Trophoblast cell (in vitro differentiated cells and primary cell): ENCODE measurements around the gene METTL13.

Source experiments
- DNase-seq, 2 donors: peaks; one replicate each; pipeline ENCODE4 v3.0.0-alpha.2; 2016
- H2AFZ ChIP-seq: 2 replicates; pipeline ENCODE4 v1.6.1; 2013; ENCODE audit warnings: low read length, moderate library complexity, mild to moderate bottlenecking; ENCODE audit not compliant: insufficient read depth, poor library complexity
- H2AK5ac ChIP-seq: 2 replicates; pipeline ENCODE4 v1.6.1; 2013; ENCODE audit warnings: mild to moderate bottlenecking, low read length
- H2BK120ac ChIP-seq: 2 replicates; pipeline ENCODE4 v1.6.1; 2013; ENCODE audit warnings: low read length, mild to moderate bottlenecking, moderate library complexity; ENCODE audit not compliant: insufficient read depth, poor library complexity
- H2BK12ac ChIP-seq: 2 replicates; pipeline ENCODE4 v1.6.1; 2013; ENCODE audit warnings: mild to moderate bottlenecking, low read length, moderate library complexity
- H2BK5ac ChIP-seq: 2 replicates; pipeline ENCODE4 v1.6.1; 2013; ENCODE audit warnings: low read length, low read depth, moderate library complexity, mild to moderate bottlenecking; ENCODE audit not compliant: poor library complexity
- H3K14ac ChIP-seq: 2 replicates; pipeline ENCODE4 v1.6.1; 2013; ENCODE audit warnings: mild to moderate bottlenecking, low read length
- H3K18ac ChIP-seq: 2 replicates; pipeline ENCODE4 v1.6.1; 2013; ENCODE audit warnings: mild to moderate bottlenecking, low read length
- H3K23ac ChIP-seq: 2 replicates; pipeline ENCODE4 v1.6.1; 2013; ENCODE audit warnings: low read length
- H3K27ac ChIP-seq: 2 replicates; pipeline ENCODE4 v1.5.1; 2013; ENCODE audit warnings: low read depth, mild to moderate bottlenecking, inconsistent platforms, low read length, moderate library complexity
- H3K27me3 ChIP-seq: 2 replicates; pipeline ENCODE4 v1.6.1; 2013; ENCODE audit warnings: inconsistent platforms, mild to moderate bottlenecking, low read length, moderate library complexity; ENCODE audit not compliant: insufficient read depth
- H3K36me3 ChIP-seq, 2 experiments: 1 replicate in 1 of 2; 2 replicates in 1 of 2; pipeline ENCODE4 v1.6.1; 2013; ENCODE audit warnings: low read length in 2 of 2, mild to moderate bottlenecking in 2 of 2, moderate library complexity in 1 of 2; ENCODE audit not compliant: insufficient read depth in 2 of 2, control insufficient read depth in 1 of 2
- H3K4ac ChIP-seq: 2 replicates; pipeline ENCODE4 v1.6.1; 2013; ENCODE audit warnings: low read depth, mild to moderate bottlenecking, low read length, moderate library complexity
- H3K4me1 ChIP-seq, 2 experiments: 1 replicate in 1 of 2; 2 replicates in 1 of 2; pipeline ENCODE4 v1.6.1; 2013; ENCODE audit warnings: low read length in 2 of 2, mild to moderate bottlenecking in 2 of 2, moderate library complexity in 1 of 2; ENCODE audit not compliant: insufficient read depth in 2 of 2, control insufficient read depth in 1 of 2
- H3K4me2 ChIP-seq: 2 replicates; pipeline ENCODE4 v1.6.1; 2013; ENCODE audit warnings: inconsistent platforms, mild to moderate bottlenecking, low read length, moderate library complexity
- H3K4me3 ChIP-seq: 2 replicates; pipeline ENCODE4 v1.5.1; 2013; ENCODE audit warnings: mild to moderate bottlenecking, low read depth, low read length, inconsistent platforms
- H3K79me1 ChIP-seq: one replicate; pipeline ENCODE4 v1.6.1; 2013; ENCODE audit warnings: low read length
- H3K79me2 ChIP-seq: 2 replicates; pipeline ENCODE4 v1.6.1; 2013; ENCODE audit warnings: low read length, mild to moderate bottlenecking; ENCODE audit not compliant: control insufficient read depth, insufficient read depth, poor library complexity
- H3K9ac ChIP-seq: 2 replicates; pipeline ENCODE4 v1.6.1; 2013; ENCODE audit warnings: mild to moderate bottlenecking, low read length
- H3K9me3 ChIP-seq: 2 replicates; pipeline ENCODE4 v1.6.1; 2013; ENCODE audit warnings: low read depth, mild to moderate bottlenecking, control low read depth, inconsistent platforms, low read length; ENCODE audit not compliant: insufficient read depth
- H4K12ac ChIP-seq: 2 replicates; pipeline ENCODE4 v1.6.1; 2013; ENCODE audit warnings: low read depth, mild to moderate bottlenecking, low read length, moderate library complexity
- H4K8ac ChIP-seq: 2 replicates; pipeline ENCODE4 v1.6.1; 2013; ENCODE audit warnings: low read depth, mild to moderate bottlenecking, low read length, moderate library complexity
- H4K91ac ChIP-seq: one replicate; pipeline ENCODE4 v1.6.1; 2013; ENCODE audit warnings: low read depth, mild to moderate bottlenecking, low read length, moderate library complexity
- WGBS: extraction: QIAGEN DNeasy Blood & Tissue Kit; methylation state at CpG from one replicate; pipeline ENCODE4 v1.1.7; 2013; ENCODE audit warnings: missing lambda C conversion rate; ENCODE audit not compliant: insufficient read length, insufficient coverage; ENCODE audit errors: extremely low coverage; 5-methylcytosine and 5-hydroxymethylcytosine counted together

METTL13 gene

DNA sequence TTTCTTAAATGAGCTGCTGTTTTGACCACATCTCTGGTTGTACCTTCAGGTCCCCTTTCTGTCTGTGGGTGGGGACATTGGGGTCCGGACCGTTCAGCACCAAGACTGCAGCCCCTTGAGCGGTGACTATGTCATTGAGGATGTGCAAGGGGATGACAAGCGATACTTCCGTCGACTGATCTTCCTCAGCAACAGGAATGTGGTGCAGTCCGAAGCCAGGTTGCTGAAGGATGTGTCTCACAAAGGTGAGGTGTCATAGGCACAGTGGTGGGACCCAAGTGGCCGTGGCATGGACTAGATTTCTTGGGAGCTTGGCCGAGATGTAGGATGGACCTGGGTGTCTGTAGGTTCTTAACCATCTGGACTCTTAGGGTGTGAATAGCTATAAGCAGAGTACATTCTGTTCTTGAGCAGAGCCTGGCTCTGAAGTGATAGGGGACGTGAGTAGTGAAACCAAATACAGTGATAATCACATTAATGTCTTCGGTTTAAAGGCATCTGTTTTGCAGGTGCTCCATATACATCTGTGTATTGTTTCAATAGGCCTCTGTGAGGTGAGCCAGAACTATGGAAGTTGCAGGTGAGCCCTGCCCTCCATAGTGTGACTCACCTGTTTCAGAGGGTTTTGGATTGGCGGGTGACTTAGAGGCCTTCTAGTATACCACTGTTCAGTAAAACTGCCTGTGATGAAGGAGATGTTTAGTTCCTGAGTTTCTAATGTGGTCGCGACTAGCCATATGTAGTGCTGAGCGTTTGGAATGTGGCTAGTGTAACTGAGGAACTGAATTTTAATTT, 6.4 kb downstream of the METTL13 start:
- no peak overlapping the region for H4K8ac ChIP-seq
- H3K18ac ChIP-seq, result no peak overlapping the region
- H4K12ac ChIP-seq, result no peak overlapping the region
- peaks cover 37 to 68% of the 10 kb centered on the region in 2 experiments for H3K36me3 ChIP-seq
- H2AK5ac ChIP-seq, result no peak overlapping the region
- no peak overlapping the region for H3K4me3 ChIP-seq
- no peak overlapping the region for H2BK5ac ChIP-seq
- no peak overlapping the region for H3K4ac ChIP-seq
- no peak overlapping the region for H3K14ac ChIP-seq
- H3K79me2 ChIP-seq, result no peaks in the 10 kb centered on the region
- no peaks in the 10 kb centered on the region for H3K79me1 ChIP-seq
- no peak overlapping the region for H2AFZ ChIP-seq
- H4K91ac ChIP-seq, result no peak overlapping the region
- no CpG with 5 or more reads among the region's 15 CpGs for WGBS
- no peak overlapping the region for H2BK12ac ChIP-seq
- no peak for DNase-seq
- H3K9ac ChIP-seq, result no peak overlapping the region
- no peaks in the 10 kb centered on the region for H3K4me1 ChIP-seq
- no peak overlapping the region for H2BK120ac ChIP-seq
- no peak overlapping the region for H3K27ac ChIP-seq
- no peak overlapping the region for H3K23ac ChIP-seq
- no peaks in the 10 kb centered on the region for H3K27me3 ChIP-seq
- H3K9me3 ChIP-seq, result peaks cover 2% of the 10 kb centered on the region
- H3K4me2 ChIP-seq, result no peak overlapping the region

DNA sequence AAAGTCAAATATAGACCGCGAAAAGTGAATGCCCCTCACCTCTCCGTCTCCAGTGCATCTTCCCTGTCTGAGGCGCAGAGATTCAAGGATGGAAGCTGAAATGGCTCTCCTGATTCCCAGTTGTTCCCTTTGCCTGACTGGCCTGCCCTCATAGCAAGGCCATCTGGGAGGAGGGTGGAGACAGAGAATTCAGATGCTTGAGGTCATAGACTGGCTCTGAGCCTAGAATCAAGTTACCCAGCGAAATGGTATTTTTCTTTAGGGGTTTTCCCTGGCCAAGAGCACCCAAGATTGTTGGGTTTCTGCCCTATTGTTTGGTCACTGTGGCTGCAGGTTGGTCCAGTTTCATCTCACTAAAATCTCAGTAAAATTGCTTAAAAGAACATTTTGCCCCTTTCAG, 7.2 kb downstream of the METTL13 start:
- Histone ChIP-seq H2BK12ac (no peak overlapping the region), H2AFZ (no peak overlapping the region), H3K23ac (no peak overlapping the region), H3K4me2 (no peak overlapping the region), H4K8ac (no peak overlapping the region), H3K4ac (no peak overlapping the region), H3K79me1 (no peaks in the 10 kb centered on the region), H4K91ac (no peak overlapping the region), H3K9ac (no peak overlapping the region), H3K18ac (no peak overlapping the region), H3K36me3 (peaks cover 36 to 66% of the 10 kb centered on the region in 2 experiments), H3K27ac (no peak overlapping the region), H2BK5ac (no peak overlapping the region), H2BK120ac (no peak overlapping the region), H3K4me1 (no peaks in the 10 kb centered on the region), H3K27me3 (no peaks in the 10 kb centered on the region), H3K9me3 (peaks cover 2% of the 10 kb centered on the region), H3K14ac (no peak overlapping the region), H4K12ac (no peak overlapping the region), H3K4me3 (no peak overlapping the region), H3K79me2 (no peaks in the 10 kb centered on the region), H2AK5ac (no peak overlapping the region)
- DNase-seq, result no peak
- whole genome bisulfite sequencing, result no CpG with 5 or more reads among the region's 5 CpGs

DNA sequence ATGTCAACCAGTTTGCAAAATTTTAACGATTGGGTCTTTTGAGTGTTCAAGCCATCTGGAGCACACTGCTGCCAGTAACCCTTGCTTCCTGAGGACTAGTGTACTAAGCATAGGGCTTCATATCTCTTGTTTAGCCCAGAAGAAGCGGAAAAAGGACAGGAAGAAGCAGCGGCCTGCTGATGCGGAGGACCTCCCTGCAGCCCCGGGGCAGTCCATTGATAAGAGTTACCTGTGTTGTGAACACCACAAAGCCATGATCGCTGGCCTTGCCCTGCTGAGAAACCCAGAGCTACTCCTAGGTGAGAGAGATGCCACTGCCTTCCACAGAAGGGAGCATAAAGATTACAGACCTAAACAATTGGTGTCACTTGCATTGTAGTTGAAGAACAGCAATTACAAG, 8.9 kb downstream of the METTL13 start:
- Histone ChIP-seq H2AK5ac (no peak overlapping the region), H3K79me2 (no peaks in the 10 kb centered on the region), H2AFZ (no peak overlapping the region), H3K23ac (no peak overlapping the region), H3K27me3 (no peaks in the 10 kb centered on the region), H2BK12ac (no peak overlapping the region), H3K4me1 (no peaks in the 10 kb centered on the region), H3K4me2 (no peak overlapping the region), H4K91ac (no peak overlapping the region), H3K27ac (no peak overlapping the region), H3K9me3 (peaks cover 2% of the 10 kb centered on the region), H3K14ac (no peak overlapping the region), H3K18ac (no peak overlapping the region), H2BK5ac (no peak overlapping the region), H3K4ac (no peak overlapping the region), H4K12ac (no peak overlapping the region), H4K8ac (no peak overlapping the region), H2BK120ac (no peak overlapping the region), H3K9ac (no peak overlapping the region), H3K36me3 (peaks cover 29 to 65% of the 10 kb centered on the region in 2 experiments), H3K79me1 (no peaks in the 10 kb centered on the region), H3K4me3 (no peak overlapping the region)
- no peak for DNase-seq
- no CpG with 5 or more reads among the region's 6 CpGs for WGBS

DNA sequence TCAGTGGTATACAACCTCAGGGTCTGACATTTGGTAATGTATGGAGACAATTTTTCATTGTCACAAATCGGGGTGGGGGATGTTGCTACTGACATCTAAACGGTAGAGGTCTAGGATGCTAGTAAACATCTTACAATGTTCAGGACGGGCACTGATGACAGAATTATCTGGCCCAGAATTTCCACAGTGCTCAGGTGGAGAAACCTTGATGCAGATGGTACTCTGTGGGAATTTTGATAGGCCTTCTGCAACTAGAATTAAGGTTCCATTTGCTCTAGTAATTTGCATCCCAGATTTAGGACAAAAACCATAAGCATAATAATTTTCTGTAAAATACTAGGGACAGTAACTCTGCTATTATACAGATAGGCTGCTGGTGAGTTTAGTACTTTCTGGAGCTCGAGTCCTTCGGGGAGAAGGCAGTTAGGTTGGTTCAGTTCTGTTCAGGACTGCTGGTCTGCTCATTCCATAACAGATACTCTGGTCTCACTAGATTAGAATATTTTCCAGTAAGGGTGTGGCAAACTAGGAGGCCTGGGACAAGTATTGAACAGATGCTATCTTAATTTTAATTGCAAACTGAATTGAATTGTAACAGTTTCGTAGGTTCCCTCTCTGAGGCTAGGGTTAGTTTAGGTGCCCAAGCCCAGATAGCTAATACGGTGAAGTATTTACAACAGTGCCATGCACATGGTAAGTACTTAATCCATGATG, 11.4 kb downstream of the METTL13 start:
- Histone ChIP-seq H3K79me1 (no peaks in the 10 kb centered on the region), H3K4me3 (no peak overlapping the region), H2BK12ac (no peak overlapping the region), H4K8ac (no peak overlapping the region), H3K18ac (no peak overlapping the region), H2AK5ac (no peak overlapping the region), H3K79me2 (no peaks in the 10 kb centered on the region), H2AFZ (no peak overlapping the region), H3K14ac (no peak overlapping the region), H3K27ac (no peak overlapping the region), H4K91ac (no peak overlapping the region), H3K4me1 (no peaks in the 10 kb centered on the region), H2BK120ac (no peak overlapping the region), H3K4me2 (no peak overlapping the region), H3K9me3 (no peaks in the 10 kb centered on the region), H3K27me3 (no peaks in the 10 kb centered on the region), H2BK5ac (no peak overlapping the region), H3K4ac (no peak overlapping the region), H3K9ac (no peak overlapping the region), H3K23ac (no peak overlapping the region), H3K36me3 (peaks cover 22 to 60% of the 10 kb centered on the region in 2 experiments), H4K12ac (no peak overlapping the region)
- no CpG with 5 or more reads among the region's 7 CpGs for WGBS
- no peak for DNase-seq
